HG02642 (cell line): ENCODE measurements around the gene EXOC6B.

ENCODE experiments used
- ATAC-seq: cut with Tn5 transposase; IDR thresholded peaks from one replicate; pipeline ENCODE4 v1.9.1; 2021; ENCODE audit warnings: mild to moderate bottlenecking; ENCODE audit not compliant: unreplicated experiment, poor library complexity

The EXOC6B gene

DNA sequence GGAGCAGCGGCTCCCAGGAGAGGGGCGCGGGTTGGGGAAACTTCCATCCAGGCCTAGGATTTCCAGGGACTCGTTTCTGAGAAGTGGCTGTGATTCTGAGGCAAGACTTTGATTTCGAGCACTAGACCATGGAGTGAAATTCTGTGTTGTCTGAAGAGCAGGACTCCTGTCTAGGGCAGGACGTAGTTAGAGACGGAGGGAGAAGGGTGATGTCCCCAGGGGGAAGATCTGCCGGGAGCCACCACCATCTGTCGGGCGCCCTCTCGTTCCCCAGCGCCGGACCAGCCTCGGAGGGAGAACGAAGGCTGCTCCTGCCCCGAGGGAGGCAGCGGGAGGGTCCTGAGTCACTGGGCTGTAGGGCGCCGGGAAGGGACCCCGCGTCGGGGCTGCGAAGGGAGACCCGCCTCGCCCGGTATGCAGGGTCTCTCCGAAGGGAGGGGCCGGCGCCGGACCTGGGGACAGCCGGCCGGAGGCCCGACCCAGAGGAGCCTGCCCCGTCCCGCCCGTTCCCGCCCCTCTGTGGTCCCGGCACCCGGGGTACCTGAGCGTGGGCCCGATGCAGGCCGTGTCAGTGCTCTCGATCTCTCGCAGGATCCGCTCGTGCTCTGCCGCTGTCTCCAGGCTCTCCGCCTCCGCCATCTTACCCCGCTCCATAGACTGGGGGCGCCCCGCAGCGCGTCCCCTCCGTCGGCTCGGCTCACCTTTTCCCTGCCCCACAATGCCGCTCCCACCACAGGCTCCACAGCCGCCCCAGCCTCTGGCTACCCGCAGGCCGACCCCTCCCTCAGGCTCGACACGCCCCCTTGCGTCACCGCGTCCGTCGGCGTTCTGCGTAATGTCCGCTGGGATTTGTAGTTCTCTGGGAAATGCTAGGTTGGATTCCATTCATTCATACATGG, at the start of gene EXOC6B:
EXOC6B (minus strand) TSS at position 777 of the 899 bp plus-strand sequence.
- peak; percentile 98 for ATAC-seq

DNA sequence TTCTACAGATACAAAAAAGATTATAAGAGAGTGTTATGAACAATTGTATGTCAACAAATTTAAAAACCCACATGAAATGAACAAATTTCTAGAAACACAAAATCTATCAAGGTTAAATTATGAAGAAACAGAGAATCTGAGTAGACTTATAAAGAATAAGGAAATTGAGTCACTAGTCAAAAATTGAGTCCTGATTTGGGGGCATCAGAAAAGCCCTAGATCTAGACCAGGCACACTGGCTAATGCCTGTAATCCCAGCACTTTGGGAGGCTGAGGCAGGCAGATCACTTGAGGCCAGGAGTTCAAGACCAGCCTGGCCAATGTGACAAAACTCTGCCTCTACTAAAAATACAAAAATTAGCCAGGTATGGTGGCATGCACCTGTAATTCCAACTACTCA, 46.0 kb upstream of the EXOC6B start:
- ATAC-seq, result no peak

DNA sequence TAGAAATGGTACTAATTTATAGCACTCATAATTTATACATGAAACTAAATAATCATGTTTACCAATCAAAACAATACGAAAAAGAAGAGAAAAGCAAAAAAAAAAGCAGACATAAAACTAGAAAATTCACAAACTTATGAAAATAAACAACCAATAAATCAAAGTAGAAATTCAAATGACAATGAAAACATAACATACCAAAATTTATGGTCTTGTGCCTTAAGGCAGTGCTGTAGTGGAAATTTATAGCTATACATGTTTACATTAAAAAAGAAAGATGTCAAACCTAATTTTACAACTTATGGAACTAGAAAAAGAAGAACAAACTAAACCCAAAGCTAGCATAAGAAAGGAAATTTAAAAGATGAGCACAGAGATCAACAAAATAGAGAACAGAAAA, 45.2 kb upstream of the EXOC6B start:
- no peak for ATAC-seq

DNA sequence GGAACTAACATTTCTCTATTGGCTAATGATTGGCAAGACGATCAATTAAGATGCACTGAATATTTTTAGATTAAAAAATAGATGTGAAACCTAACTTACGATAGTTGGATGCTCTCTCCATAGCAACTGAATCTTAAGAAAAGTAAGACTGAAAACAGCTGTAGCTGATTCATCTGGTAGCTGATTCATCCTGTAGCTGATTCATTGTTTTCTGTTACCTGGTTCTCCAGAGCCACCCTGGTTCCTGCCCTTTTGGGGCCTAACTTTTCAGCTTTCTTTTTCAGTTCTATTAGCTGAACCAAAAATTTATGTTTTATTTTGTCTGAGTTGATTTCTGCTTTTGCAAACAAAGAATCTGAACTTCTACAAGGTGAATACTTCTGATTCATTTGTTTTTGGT, 38.7 kb upstream of the EXOC6B start:
- no peak for ATAC-seq

DNA sequence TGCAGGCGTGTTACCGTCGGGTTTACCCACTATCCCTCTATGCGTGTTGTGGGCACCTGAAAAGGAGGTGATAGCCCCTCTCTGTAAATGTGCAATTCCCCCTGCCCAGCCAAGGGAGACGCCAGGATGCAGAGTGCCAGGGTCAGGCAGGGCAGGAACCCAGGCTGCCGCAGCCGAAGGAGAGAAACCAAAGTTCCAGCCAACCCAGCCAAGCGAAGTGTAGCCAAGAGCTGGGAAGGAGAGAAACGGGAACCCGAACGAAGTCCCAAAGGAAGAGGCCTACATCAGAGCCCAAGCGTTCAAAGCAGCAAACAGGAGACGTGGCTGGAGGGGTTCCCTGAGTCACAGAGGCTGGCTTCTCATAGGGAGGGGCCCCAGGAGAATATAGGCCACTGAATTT, 37.2 kb upstream of the EXOC6B start:
- no peak for ATAC-seq

DNA sequence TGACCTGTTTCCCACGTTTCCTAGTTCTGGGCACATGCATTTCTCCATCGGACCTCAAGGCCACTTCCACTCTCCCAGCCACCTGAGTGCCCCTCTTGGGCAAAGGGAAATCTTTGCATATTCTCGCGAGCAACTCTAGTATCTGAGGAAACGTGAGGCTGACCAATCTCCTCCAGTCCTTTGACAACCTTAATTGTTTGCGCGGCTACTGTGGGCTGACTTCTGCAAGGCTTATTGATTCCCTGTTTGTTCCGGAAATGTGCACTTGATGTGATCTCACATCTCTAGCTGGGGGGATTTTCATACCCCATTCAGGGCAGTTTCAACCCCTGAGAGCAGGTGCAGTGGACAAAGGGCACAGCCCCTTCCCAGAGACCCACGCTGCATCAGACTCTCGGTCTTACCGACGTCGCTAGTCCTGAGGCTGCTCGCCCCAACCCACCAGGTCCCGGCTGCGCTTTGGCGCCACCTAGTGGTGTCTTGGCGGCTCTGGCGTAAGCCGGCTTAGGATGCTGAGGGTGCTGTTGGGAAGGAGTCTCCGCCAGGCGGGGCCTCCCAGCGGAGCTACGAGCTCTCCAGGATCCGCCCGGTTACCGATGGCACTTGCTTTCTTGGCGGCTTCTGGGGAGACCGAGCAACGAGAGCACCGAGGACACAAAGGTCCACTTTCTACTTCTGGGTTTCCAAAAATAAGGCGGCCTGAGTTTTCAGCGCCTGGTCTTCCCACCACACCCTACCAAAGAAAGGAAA, 36.6 kb upstream of the EXOC6B start:
- peak; percentile 96 for ATAC-seq

DNA sequence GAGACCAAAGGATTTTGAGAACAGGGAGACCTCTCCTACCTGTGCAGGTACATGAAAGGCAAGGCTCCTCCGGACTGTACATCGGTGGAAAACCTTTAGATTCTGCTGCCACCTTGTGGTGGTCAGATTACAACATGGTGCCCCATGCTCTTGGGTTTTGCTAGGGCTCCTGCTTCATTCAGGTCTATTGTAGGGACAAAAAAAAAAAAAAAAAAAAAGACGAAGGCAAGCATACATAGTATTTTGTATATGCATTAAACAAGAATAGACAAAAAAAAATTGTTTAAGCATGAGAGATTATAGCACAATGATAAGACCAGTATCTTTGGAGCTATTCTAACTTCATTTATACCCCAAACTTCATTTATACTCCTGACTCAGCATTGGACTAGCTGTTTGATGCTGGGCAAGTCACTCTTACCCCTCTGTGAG, 34.0 kb upstream of the EXOC6B start:
- ATAC-seq, result peak; percentile 59

DNA sequence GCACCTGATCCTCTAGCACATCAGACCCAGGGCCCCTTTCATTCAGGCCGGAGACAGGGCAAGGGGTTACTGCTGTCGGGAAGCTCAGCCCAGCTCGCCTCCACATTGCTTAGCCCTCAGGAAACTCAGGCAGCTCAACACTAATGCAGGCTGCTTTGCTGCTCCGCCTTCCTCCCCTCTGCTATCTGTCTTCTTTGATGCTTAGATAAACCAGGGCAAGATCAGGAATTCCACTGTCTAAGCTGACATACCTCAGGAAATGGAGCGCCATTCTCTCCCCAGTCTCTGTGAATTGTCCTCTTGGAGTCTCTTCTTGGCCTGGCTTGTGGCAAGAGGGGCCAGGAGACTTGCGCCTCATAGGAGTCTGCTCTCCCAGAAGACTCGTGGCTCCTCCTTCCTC, 25.5 kb upstream of the EXOC6B start:
- no peak for ATAC-seq

DNA sequence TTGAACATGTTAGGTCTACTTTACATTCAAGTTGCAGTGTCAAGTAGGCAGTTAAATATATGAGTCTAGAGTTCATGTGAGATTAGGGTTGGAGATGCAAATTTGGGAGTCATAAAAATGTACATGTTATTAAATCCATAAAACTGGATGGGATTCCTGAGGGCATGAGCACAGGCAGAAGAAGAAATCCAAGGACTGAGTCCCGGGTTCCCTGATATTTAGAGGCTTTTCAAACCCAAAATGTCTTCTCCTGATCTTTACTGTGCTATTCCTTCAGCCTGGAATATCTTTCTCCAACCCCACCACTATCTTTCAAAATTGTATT, 23.3 kb upstream of the EXOC6B start:
- no peak for ATAC-seq

DNA sequence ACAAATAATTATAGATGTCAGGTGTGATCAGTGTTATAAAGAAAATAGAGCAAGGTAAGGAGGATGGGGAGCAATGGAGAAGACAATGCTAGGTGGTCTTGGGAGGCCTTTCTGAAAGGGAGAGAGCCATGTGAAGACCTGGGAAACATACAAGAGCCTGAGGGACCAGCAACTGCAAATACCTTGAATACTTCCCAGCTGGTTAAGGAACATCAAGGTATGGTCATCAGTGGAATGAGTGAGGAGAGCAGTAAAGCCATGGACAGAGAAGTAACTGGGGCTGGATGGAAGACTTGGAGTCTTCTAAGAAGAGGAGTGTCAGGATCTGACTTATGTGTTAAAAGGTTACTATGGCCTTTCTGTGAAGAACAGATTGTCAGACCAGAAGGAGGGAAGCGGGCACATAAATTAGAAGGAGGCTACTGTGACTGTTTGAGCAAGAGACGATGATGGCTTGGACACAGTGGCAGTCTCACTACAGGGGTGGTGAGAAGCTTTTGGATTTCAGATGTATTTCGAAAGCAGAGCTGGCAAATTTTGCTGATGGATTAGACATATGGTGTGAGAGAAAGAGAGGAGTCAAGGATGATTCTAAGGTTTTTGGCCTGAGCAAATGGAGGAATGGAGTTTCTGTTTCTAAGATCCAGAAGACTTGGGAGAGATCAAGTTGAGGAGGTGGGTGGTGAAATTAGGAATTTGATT, 22.8 kb upstream of the EXOC6B start:
- ATAC-seq, result no peak

DNA sequence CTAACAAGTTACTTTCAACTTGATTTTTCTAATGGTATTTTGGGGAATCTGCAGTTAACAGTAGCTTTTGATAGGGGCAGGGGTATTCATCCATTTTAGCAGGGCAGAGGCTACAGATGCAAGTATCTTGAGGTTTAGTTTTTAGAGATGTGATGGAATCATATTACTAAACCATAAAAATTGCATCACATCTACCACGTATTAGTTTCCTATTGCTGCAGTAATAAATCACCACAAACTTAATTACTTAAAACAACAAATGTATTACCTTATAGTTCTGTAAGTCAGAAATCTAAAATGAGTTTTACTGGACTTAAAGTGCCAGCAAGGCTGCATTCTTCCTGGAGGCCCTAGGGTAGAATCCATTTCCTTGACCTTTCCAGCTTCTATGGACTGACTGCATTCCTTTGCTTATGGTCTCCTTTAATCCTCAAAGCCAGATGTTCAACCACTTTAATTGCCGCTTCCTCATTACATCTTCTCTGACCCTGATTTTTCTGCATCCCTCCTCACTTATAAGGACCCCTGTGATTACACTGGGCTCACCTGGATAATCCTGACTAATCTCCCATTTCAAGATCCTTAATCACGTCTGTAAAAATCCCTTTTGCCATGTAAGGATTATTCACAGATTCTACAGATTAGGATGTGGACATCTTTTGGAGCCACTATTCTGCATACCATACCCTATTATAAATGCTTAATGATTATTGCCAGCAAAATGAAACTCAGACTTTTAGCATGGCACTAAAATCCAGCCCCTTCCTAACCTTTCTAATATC, 21.9 kb upstream of the EXOC6B start:
- no peak for ATAC-seq

DNA sequence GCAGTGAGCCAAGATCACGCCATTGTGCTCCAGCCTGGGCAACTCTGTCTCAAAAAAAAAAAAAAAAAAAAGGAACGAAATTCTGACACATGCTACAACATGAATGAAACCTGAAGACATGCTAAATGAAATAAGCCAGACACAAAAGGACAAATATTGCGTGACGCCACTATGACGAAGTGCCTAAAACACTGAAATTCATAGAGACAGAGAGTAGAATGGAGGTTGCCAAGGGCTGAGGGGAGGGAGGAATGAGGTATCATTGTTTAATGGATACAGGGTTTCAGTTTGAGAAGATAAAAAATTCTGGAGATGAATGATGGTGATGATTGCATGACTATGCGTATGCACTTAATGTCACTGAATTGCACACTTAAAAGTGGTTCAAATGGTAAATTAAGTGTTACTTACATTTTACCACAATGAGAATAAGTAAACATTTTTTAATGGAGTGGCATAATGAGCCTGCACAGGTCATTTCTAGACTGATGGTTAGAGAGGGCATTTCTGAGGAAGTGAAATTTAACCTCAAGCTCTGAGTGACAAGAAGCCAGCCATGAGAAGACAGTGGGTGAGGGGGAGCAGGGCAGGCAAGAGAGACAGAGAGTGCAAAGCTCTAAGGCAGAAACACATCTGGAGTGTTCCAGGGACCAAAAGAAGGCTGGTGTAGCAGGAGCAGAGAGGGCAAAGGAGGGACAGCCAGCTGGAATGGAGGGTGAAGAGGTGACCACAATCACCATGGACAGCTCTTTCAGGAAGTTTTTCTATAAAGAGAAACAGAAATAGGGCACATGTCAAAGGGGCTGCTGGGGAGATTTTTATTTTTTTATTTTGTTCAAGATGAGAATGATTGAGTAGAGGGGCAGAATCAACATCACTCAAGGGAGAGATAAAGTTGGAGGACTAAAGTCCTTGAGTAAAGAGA, 20.6 kb upstream of the EXOC6B start:
- ATAC-seq, result peak; percentile 93

DNA sequence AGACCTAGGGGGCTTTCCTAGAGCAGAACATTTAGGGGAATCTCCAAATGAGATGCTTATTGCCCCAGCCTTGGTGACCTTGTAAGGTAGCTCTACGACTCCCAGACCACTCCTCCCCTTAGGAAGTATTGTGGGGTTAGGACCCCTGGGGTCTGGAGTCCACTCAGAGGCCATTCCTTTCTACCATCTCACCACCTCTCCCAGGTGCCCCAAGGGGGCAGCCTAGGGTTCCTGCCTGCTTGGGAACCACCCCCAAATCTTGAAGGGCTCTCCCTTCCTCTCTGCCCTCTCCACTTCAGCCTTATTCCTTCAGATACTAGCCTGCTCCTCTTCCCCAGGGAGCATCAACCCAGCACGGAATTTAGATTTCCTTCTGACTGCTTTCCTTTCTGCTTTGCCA, 17.5 kb upstream of the EXOC6B start:
- no peak for ATAC-seq

DNA sequence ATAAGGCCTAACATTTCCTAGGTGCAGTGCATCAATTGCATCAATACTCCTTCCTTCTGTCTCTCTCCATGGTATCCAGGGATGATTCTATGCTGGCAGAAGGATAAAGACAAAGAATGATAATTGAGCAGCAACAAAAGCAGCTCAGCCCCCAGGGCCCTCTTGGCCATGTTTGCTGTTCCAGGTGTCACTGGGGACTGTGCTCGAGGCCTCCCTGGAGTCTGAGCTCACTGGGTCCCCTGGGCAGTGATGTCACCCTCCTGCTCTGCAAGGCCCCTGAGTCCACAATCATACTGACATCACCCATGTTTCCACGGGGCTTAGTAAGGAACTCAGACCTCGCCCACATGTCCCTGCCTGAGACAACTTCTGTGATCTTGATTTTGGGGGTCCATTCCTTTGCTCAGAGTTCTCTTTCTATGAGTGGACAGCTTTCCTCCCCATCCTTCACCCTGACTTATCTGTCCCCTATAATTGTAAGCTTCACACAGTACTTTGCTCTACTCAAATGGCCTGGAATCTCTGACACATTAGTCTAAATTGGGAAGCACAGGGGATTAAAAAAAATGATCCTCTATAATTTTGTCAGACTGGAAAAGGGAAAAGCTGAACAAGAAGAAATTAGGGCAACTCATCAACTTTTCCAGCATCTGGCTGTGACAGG, 15.8 kb upstream of the EXOC6B start:
- no peak for ATAC-seq

DNA sequence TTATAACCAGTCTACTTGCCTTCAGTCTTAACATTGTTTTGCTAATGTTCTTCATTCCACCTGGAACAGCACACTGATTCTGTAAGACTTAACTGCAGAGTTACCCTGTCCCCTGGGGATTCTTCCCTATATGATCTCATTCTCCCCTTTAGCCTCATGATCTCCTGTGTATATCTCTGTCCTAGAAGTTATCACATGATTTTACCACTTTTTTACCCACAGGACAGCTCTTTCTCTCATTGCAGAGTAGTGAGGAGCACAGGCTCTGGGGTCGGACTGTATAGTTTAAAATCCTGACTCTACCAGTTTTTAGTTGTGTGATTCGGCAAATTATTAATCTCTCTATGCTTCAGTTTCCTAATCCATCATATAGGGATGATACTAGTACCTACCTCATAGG, 14.2 kb upstream of the EXOC6B start:
- no peak for ATAC-seq

DNA sequence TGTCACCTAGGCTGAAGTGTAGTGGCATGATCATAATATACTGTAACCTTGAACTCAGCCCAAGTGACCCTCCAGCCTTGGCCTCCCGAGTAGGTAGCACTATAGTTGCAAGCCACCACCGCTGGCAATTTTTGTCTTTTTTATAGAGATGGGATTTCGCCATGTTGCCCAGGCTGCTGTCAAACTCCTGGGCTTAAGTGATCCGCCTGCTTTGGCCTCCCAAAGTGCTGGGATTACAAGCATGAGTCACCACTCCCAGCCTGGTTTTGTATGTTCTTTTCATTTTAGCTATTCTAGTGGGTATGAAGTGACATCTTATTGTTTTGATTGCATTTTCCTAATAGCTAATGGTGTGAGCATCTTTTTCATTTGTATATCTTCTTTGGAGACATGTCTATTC, 11.3 kb upstream of the EXOC6B start:
- ATAC-seq, result no peak

DNA sequence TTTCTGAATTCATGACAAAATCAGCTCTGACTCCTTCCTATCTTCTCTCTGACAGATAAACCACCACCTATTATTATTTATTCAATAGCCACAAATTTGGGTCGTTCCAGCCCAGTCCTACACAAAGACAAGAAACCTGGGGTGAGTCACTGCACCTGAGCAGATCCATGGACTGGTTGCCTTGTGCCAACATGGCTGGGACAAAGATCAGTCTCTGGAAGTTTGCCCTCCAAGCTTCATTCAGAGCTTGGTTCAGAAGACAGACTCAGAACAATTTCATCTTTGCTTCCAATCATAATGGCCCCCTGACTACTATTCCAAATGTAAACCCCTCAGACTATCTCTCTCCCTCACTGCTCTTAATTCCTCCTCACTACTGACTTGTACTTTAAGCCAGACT, 9.6 kb upstream of the EXOC6B start:
- ATAC-seq, result no peak

DNA sequence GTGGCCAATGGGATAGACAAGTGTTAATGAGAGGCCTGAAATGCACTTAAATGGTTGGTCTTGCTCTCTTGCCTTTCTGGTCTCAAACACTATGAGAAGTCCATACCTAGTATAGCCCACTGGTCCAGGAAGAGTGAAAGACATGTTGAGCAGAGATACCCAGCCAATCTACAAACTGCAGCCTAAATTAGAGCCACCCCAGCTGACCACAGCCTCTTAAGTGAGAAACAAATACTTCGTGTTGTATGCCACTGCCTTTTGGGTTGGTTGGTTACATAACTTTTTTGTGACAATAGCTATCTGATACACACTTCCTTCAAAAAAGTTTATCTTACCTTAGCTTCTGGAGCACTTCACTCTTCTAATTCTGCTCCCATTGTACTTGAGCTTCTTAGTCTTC, 8.8 kb upstream of the EXOC6B start:
- no peak for ATAC-seq
